ENCODE results near the gene GPR89B. TPM values are rescaled to one million over a fixed set of nuclear protein-coding genes. Genes with fewer than 3 reads are reported as not detected.

Gene GPR89B
- 11.3 and 24.3 TPM in 2 replicates for total RNA-seq (2014; rRNA removed; shearing (Covaris generic))

DNA sequence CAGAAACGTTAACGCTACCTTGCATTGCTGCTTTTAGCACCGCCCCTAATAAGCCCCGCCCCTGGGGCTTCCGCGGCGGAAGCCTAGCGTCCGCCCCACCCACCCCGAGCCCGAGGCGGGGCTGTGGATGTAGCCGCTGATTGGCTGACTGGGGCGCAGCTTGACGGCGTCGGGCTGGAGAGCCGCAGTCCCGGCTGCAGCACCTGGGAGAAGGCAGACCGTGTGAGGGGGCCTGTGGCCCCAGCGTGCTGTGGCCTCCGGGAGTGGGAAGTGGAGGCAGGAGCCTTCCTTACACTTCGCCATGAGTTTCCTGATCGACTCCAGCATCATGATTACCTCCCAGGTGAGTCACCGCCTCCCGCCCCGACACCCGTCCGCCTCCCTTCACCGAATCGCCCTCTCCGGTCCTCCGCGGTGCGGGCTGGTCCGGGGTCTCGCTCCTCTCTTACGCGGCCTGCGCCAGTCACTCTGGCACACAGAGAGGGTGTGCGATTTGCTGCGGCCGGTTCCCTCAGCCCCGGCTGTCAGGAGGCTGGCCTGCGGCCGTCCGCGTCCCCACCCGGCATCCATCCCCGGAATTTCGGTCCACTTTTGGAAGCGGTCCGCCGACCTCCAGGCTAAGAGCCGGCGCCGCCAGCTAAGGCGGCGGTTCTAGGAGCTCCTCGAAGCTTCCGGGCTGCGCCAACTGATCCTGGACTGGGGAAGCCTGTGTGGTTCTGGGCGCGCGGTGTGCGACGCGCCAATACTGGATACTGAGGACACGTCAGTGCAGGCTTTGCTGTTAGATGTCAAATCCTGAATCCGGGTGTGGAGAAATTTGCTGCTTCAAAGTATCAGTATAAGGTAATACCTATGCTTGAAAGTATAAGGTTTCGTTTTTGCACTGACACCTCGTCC, at the start of gene GPR89B:
Gene GPR89B (plus strand): TSS at position 185 of the 897 bp plus-strand sequence. CDS start 117 bp downstream, at position 302.

DNA sequence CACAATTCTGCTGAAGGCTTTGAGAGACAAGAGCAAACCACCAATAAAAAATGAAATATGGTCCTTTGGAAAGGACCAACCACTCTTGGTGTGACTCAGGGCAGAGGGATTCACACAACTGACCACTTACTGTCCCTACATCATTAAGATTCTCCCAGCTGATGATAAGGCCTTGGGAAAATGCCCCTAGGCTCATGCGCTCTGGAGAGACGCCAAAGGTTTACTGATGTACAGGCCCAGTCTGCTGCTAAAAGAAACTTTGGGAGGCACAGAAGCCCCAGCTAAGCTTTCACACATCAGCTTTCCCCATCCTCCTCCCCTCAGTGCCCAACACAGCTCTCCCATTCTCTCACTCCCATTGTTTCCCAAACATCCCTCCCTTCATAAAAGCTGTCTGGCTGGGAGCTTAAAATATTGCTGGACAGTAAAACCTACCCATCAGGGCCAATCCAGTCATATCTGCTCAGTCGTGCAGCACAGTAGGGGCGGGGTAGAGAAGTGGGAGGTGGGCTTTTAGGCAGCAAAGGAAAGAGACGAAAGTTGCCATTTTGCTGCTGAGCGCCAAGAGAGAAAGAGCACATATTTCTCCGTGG, 25.9 kb upstream of the GPR89B start, which contains the start of gene GJA8:
Gene GJA8 (plus strand): TSS at position 543 of the 593 bp plus-strand sequence. CDS start 5,161 bp downstream, outside the sequence.

Small RNAs within 50 kb of the gene (small RNA-seq; reads per million reads assigned to genes)
- gene RNU1-129P (not detected), gene RNVU1-7 (19.2 reads per million, percentile 92 among the genes with 10 or more reads in this experiment)

Other genes starting within 250 kb of the GPR89B start
- gene GJA5, start 167.8 kb upstream of the GPR89B start, total RNA-seq (2014; rRNA removed; shearing (Covaris generic)) = 1.2 and 1.3 TPM in 2 replicates
- gene GJA8, start 25.6 kb upstream of the GPR89B start, total RNA-seq (2014; rRNA removed; shearing (Covaris generic)) = not detected in 2 replicates
- 7.2 and 7.4 TPM in 2 replicates for gene NBPF11, start 223.9 kb downstream of the GPR89B start, total RNA-seq (2014; rRNA removed; shearing (Covaris generic))

Measured in A375 (cell line).